CD4-positive, alpha-beta T cell treated with Interleukin-17A for 4 hours (primary cell): ENCODE measurements around the gene TENM3.

Experiments used
- DNase-seq: peaks from one replicate; pipeline ENCODE4 v3.0.0-alpha.2; 2020; ENCODE audit warnings: mixed read lengths

Gene TENM3

GRCh38 chr4:182415116-182415515 is 171.9 kb downstream of the TENM3 start:
- no peak for DNase-seq

- no peak for DNase-seq
These were observed 172.9 kb downstream of the TENM3 start for GRCh38 chr4:182416067-182416466.

- no peak for DNase-seq
These were observed 175.0 kb downstream of the TENM3 start for GRCh38 chr4:182418054-182418734.

- DNase-seq = no peak
These were observed 177.0 kb downstream of the TENM3 start for GRCh38 chr4:182420189-182420588.

GRCh38 chr4:182421753-182422152 is 178.6 kb downstream of the TENM3 start:
- DNase-seq = no peak

GRCh38 chr4:182425302-182425701 is 182.1 kb downstream of the TENM3 start:
- no peak for DNase-seq

GRCh38 chr4:182426901-182427300 is 183.7 kb downstream of the TENM3 start:
- DNase-seq = no peak

- no peak for DNase-seq
These were observed 184.4 kb downstream of the TENM3 start for GRCh38 chr4:182427554-182427953.

- DNase-seq = no peak
These were observed 186.7 kb downstream of the TENM3 start for GRCh38 chr4:182429896-182430295.

GRCh38 chr4:182432819-182433218 is 189.6 kb downstream of the TENM3 start:
- no peak for DNase-seq

GRCh38 chr4:182434720-182435119 is 191.5 kb downstream of the TENM3 start:
- DNase-seq = no peak

- DNase-seq = no peak
These were observed 192.2 kb downstream of the TENM3 start for GRCh38 chr4:182435401-182435800.

GRCh38 chr4:182443070-182443469 is 199.9 kb downstream of the TENM3 start:
- no peak for DNase-seq

- no peak for DNase-seq
These were observed 204.6 kb downstream of the TENM3 start for GRCh38 chr4:182447767-182448280.

GRCh38 chr4:182448281-182449151 is 205.3 kb downstream of the TENM3 start:
- DNase-seq = peak; percentile 30

- no peak for DNase-seq
These were observed 206.2 kb downstream of the TENM3 start for GRCh38 chr4:182449186-182449929.

- no peak for DNase-seq
These were observed 206.8 kb downstream of the TENM3 start for GRCh38 chr4:182449930-182450439.

GRCh38 chr4:182451441-182451840 is 208.2 kb downstream of the TENM3 start:
- DNase-seq = no peak

- DNase-seq = no peak
These were observed 210.6 kb downstream of the TENM3 start for GRCh38 chr4:182453830-182454229.

- DNase-seq = no peak
These were observed 211.3 kb downstream of the TENM3 start for GRCh38 chr4:182454440-182455013.

GRCh38 chr4:182465114-182465513 is 221.9 kb downstream of the TENM3 start:
- no peak for DNase-seq

GRCh38 chr4:182465979-182466378 is 222.8 kb downstream of the TENM3 start:
- no peak for DNase-seq

GRCh38 chr4:182470215-182470614 is 227.0 kb downstream of the TENM3 start:
- no peak for DNase-seq
